Loucy (cell line): ENCODE measurements around the gene TMED8.

Experiments used
- H2AFZ ChIP-seq: fragments of 200-600 bp; sonication (generic); 2 replicates; pipeline ENCODE4 v1.6.0; 2016; ENCODE audit warnings: antibody characterized with exemption, mild to moderate bottlenecking, low read length, moderate library complexity
- H3F3A ChIP-seq: fragments of 200-600 bp; 2 replicates; pipeline ENCODE4 v1.6.0; 2016; ENCODE audit warnings: antibody characterized with exemption, low read depth, mild to moderate bottlenecking
- H3K27me3 ChIP-seq: fragments of 200-600 bp; sonication (generic); 2 replicates; pipeline ENCODE4 v1.6.1; 2014; ENCODE audit warnings: low read length, mild to moderate bottlenecking; ENCODE audit not compliant: insufficient read depth, poor library complexity, severe bottlenecking
- H3K36me3 ChIP-seq: fragments of 200-600 bp; sonication (generic); 2 replicates; pipeline ENCODE4 v1.6.1; 2016; ENCODE audit warnings: low read length; ENCODE audit not compliant: insufficient read depth
- H3K4me1 ChIP-seq: fragments of 200-600 bp; sonication (generic); 2 replicates; pipeline ENCODE4 v1.5.1; 2014; ENCODE audit warnings: low read length, mild to moderate bottlenecking; ENCODE audit not compliant: insufficient read depth, poor library complexity, severe bottlenecking
- H3K4me2 ChIP-seq: fragments of 200-600 bp; sonication (generic); 2 replicates; pipeline ENCODE4 v1.6.0; 2014; ENCODE audit warnings: antibody characterized with exemption, low read length, low read depth, mild to moderate bottlenecking; ENCODE audit not compliant: poor library complexity, severe bottlenecking
- H3K4me3 ChIP-seq: fragments of 200-600 bp; sonication (generic); 2 replicates; pipeline ENCODE4 v1.5.1; 2014; ENCODE audit warnings: low read length, mild to moderate bottlenecking, mixed read lengths; ENCODE audit not compliant: poor library complexity, severe bottlenecking
- H3K79me2 ChIP-seq: fragments of 200-600 bp; sonication (generic); 2 replicates; pipeline ENCODE4 v1.6.1; 2014; ENCODE audit warnings: low read length; ENCODE audit not compliant: insufficient read depth
- H3K9ac ChIP-seq: fragments of 200-600 bp; sonication (generic); 2 replicates; pipeline ENCODE4 v1.6.0; 2014; ENCODE audit warnings: mild to moderate bottlenecking, low read depth, low read length, moderate library complexity; ENCODE audit not compliant: poor library complexity, severe bottlenecking
- H3K9me2 ChIP-seq: fragments of 200-600 bp; sonication (generic); replicated peaks from 2 replicates; pipeline ENCODE4 v1.6.1; 2016; ENCODE audit warnings: low read depth, low read length, mixed read lengths
- H3K9me3 ChIP-seq: fragments of 200-600 bp; sonication (generic); 2 replicates; pipeline ENCODE4 v1.6.1; 2014; ENCODE audit warnings: mild to moderate bottlenecking, antibody characterized with exemption, low read length, low read depth; ENCODE audit not compliant: insufficient read depth
- H4K20me1 ChIP-seq: fragments of 200-600 bp; sonication (generic); 2 replicates; pipeline ENCODE4 v1.6.0; 2014; ENCODE audit warnings: antibody characterized with exemption, low read length, mild to moderate bottlenecking; ENCODE audit not compliant: insufficient read depth, poor library complexity, severe bottlenecking
- EZH2phosphoT487 ChIP-seq: fragments of 200-600 bp; IDR thresholded peaks from 2 replicates; pipeline ENCODE4 v1.6.1; 2018; ENCODE audit warnings: antibody characterized with exemption, mild to moderate bottlenecking, moderate library complexity, borderline replicate concordance
- TF ChIP-seq, protein P1 (sequence below): fragments of 200-600 bp; sonication (generic); conservative IDR thresholded peaks from 2 replicates; pipeline ENCODE4 v1.5.1; 2014; ENCODE audit warnings: mild to moderate bottlenecking, antibody characterized with exemption, low read length

Gene TMED8

DNA sequence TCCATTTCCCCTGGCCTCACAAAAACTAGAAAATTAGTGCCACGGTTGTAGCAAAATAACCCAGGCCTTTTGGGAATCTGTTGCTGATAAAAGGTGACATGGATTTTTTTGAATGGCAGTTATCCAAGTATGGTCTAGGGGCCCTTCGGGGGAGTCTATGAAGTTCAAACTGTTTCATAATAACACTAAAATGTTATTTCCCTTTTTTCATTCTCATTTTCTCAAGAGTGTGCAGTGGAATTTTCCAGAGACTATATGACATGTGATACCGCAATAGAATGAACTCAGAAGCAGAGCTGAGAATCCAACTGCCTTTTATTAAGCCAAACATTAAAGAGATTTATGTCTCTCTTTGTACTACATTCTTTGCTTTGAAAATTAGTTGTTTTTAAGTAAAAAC, 29.1 kb downstream of the TMED8 start:
- TF ChIP-seq EZH2phosphoT487: no peak
- TF ChIP-seq, protein P1, sequence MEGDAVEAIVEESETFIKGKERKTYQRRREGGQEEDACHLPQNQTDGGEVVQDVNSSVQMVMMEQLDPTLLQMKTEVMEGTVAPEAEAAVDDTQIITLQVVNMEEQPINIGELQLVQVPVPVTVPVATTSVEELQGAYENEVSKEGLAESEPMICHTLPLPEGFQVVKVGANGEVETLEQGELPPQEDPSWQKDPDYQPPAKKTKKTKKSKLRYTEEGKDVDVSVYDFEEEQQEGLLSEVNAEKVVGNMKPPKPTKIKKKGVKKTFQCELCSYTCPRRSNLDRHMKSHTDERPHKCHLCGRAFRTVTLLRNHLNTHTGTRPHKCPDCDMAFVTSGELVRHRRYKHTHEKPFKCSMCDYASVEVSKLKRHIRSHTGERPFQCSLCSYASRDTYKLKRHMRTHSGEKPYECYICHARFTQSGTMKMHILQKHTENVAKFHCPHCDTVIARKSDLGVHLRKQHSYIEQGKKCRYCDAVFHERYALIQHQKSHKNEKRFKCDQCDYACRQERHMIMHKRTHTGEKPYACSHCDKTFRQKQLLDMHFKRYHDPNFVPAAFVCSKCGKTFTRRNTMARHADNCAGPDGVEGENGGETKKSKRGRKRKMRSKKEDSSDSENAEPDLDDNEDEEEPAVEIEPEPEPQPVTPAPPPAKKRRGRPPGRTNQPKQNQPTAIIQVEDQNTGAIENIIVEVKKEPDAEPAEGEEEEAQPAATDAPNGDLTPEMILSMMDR: no peak
- H3K9ac ChIP-seq: no peak overlapping the region
- H3K9me3 ChIP-seq: no peaks in the 10 kb centered on the region
- no peaks in the 10 kb centered on the region for H3K27me3 ChIP-seq
- H3K4me1 ChIP-seq: peaks cover 4% of the 10 kb centered on the region
- no peak overlapping the region for H3K4me2 ChIP-seq
- no peak overlapping the region for H3K4me3 ChIP-seq
- H4K20me1 ChIP-seq: no peaks in the 10 kb centered on the region
- H2AFZ ChIP-seq: no peak overlapping the region
- H3F3A ChIP-seq: no peaks in the 10 kb centered on the region
- no peaks in the 10 kb centered on the region for H3K79me2 ChIP-seq
- peaks cover 14% of the 10 kb centered on the region; the same call in 1 of the 2 replicates for H3K36me3 ChIP-seq
- no peaks in the 10 kb centered on the region for H3K9me2 ChIP-seq

DNA sequence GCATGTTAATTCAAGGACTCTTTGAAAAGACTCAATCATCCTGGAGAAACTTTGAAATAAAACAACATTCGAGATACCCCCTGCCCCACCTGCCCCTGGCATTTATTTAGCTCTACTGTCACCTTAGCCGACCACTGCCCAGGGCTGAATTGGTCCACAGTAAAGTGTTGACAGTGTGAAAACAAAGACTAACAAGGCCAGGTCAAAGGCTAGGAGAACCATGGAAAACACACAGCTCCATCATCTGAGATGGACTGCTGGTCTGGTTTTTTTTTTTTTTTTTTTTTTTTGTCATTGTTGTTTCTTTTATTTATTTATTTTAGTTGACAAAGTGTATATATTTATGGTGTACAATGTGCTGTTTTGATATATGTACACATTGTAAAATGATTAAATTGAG, 30.4 kb downstream of the TMED8 start:
- no peak overlapping the region for H3K9ac ChIP-seq
- no peaks in the 10 kb centered on the region for H3F3A ChIP-seq
- no peak overlapping the region for H3K4me3 ChIP-seq
- no peak overlapping the region for H2AFZ ChIP-seq
- H3K9me3 ChIP-seq: no peaks in the 10 kb centered on the region
- peaks cover 20% of the 10 kb centered on the region; the same call in 1 of the 2 replicates for H3K36me3 ChIP-seq
- no peaks in the 10 kb centered on the region for H4K20me1 ChIP-seq
- no peak for TF ChIP-seq EZH2phosphoT487
- TF ChIP-seq, protein P1: no peak
- no peaks in the 10 kb centered on the region for H3K27me3 ChIP-seq
- H3K4me2 ChIP-seq: no peak overlapping the region
- no peaks in the 10 kb centered on the region for H3K9me2 ChIP-seq
- H3K4me1 ChIP-seq: peaks cover 4% of the 10 kb centered on the region
- H3K79me2 ChIP-seq: no peaks in the 10 kb centered on the region

DNA sequence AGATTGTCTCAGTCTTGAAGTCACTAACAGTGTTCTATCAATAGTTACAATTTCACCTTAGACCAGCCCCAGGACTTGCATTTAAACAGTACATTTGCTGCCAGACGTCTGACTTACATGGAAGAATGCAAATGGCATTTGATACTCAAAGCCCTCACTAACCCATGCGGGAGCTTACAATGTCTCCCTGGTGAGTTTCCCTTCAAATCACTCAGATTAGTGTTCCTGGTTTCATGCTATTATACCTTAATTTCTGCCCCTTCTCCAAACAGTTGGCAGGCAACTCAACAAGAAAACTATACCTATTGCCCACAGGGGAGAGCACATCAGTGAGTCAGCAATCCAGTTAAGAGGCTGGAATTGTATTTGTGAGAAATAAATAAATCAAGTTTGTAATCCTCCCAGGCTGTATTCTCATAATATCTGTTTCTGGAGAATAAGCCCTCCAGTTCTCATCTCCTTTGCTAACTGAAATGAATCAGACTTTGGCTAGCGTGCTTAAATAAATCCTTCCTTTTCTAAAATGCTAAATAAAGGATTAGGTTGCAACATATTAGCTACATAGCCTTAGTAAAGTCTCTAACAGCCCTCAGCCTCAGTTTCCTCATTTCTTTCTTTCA, 32.4 kb downstream of the TMED8 start:
- no peaks in the 10 kb centered on the region for H3K9me2 ChIP-seq
- TF ChIP-seq, protein P1: no peak
- TF ChIP-seq EZH2phosphoT487: no peak
- peaks cover 26% of the 10 kb centered on the region; the same call in 1 of the 2 replicates for H3K36me3 ChIP-seq
- H2AFZ ChIP-seq: no peak overlapping the region
- no peak overlapping the region for H3K9ac ChIP-seq
- H3K9me3 ChIP-seq: no peaks in the 10 kb centered on the region
- H3K4me1 ChIP-seq: no peaks in the 10 kb centered on the region
- H3K4me3 ChIP-seq: no peak overlapping the region
- H3K27me3 ChIP-seq: no peaks in the 10 kb centered on the region
- no peaks in the 10 kb centered on the region for H3K79me2 ChIP-seq
- no peaks in the 10 kb centered on the region for H4K20me1 ChIP-seq
- no peak overlapping the region for H3K4me2 ChIP-seq
- no peaks in the 10 kb centered on the region for H3F3A ChIP-seq
